K562 (cell line): ENCODE data around the gene PRR14L. TPM values are rescaled to one million over a fixed set of nuclear protein-coding genes. Genes with fewer than 3 reads are reported as not detected.

Experiments
- ATF1 ChIP-seq, 2 experiments: fragments of 450-650 bp in 1 of 2; IDR thresholded peaks; 2 replicates each; pipeline ENCODE4 v1.6.1; 2016; ENCODE audit warnings: missing compliant biosample characterization in 1 of 2, missing genetic modification characterization in 1 of 2
- CSDE1 ChIP-seq, 2 experiments: fragments of 450-650 bp; IDR thresholded peaks; 2 replicates each; pipeline ENCODE4 v1.6.1; 2016; ENCODE audit warnings: mild to moderate bottlenecking in 1 of 2
- EP400 ChIP-seq: fragments of 450-650 bp; IDR thresholded peaks from 2 replicates; pipeline ENCODE4 v1.6.1; 2017; ENCODE audit warnings: antibody characterized with exemption, mild to moderate bottlenecking, moderate library complexity
- FIP1L1 ChIP-seq: fragments of 200-400 bp; formaldehyde crosslinking; IDR thresholded peaks from 2 replicates; pipeline ENCODE4 v1.6.1; 2018; ENCODE audit warnings: mild to moderate bottlenecking, low read depth, low read length; ENCODE audit not compliant: poor library complexity, severe bottlenecking
- JUNB ChIP-seq: fragments of 450-650 bp; formaldehyde crosslinking; conservative IDR thresholded peaks from 2 replicates; pipeline ENCODE4 v1.4.0; 2020; ENCODE audit warnings: mild to moderate bottlenecking
- MTA1 ChIP-seq: fragments of 450-650 bp; IDR thresholded peaks from 2 replicates; pipeline ENCODE4 v1.6.1; 2017; ENCODE audit warnings: borderline replicate concordance
- NR2C2 ChIP-seq, 2 experiments: fragments of 200-800 bp in 1 of 2; sonication (Bioruptor generic) in 1 of 2; sonication (generic) in 1 of 2; formaldehyde crosslinking in 1 of 2; IDR thresholded peaks; 2 replicates each; pipeline versions ENCODE4 v1.6.1 to v1.8.0; 2016 to 2022; ENCODE audit warnings: mild to moderate bottlenecking in 1 of 2, missing compliant biosample characterization in 1 of 2, missing genetic modification characterization in 1 of 2, missing genetic modification reagents in 1 of 2
- NR4A1 ChIP-seq, 2 experiments: fragments of 250-450 bp in 1 of 2; fragments of 450-650 bp in 1 of 2; sonication (Bioruptor Pico) in 1 of 2; IDR thresholded peaks; 2 replicates each; pipeline versions ENCODE4 v1.4.0 to v1.6.1; 2016 to 2020; ENCODE audit warnings: mild to moderate bottlenecking in 2 of 2, missing compliant biosample characterization in 1 of 2, missing genetic modification characterization in 1 of 2, moderate library complexity in 1 of 2
- RBM17 ChIP-seq: fragments of 200-400 bp; formaldehyde crosslinking; IDR thresholded peaks from 2 replicates; pipeline ENCODE4 v1.6.1; 2017; ENCODE audit warnings: low read depth, mild to moderate bottlenecking, low read length, borderline replicate concordance
- TBP ChIP-seq: optimal IDR thresholded peaks from 2 replicates; pipeline ENCODE3; 2011; ENCODE audit warnings: low read depth, low read length, improper control_type of control experiment
- U2AF1 ChIP-seq: fragments of 200-400 bp; formaldehyde crosslinking; optimal IDR thresholded peaks from 2 replicates; pipeline ENCODE3; 2017; ENCODE audit warnings: mild to moderate bottlenecking, low read depth, low read length, moderate library complexity
- ZNF695 ChIP-seq: fragments of 450-650 bp; formaldehyde crosslinking; IDR thresholded peaks from 2 replicates; pipeline ENCODE4 v1.4.0; 2020; ENCODE audit warnings: mild to moderate bottlenecking, moderate library complexity
- ZSCAN32 ChIP-seq: fragments of 450-650 bp; formaldehyde crosslinking; IDR thresholded peaks from 2 replicates; pipeline ENCODE4 v1.4.0; 2020; ENCODE audit warnings: mild to moderate bottlenecking, moderate library complexity
- polyA plus RNA-seq, 8 experiments: library from polyadenylated mRNA; depleted of rRNA in 4 of 8; stranded (reverse) in 5 of 8; unstranded in 3 of 8; fragments of >200 nt; fragmentation: Nextera tagmentation in 2 of 8; fragmentation: Illumina TruSeq in 1 of 8; extraction: Ambion mirVana in 2 of 8; extraction: Trizol in 1 of 8; gene quantifications; 2 replicates each; pipeline versions ENCODE4 v1.2.1 to v1.2.3, GENCODE V29; 2011 to 2014; ENCODE audit warnings: inconsistent platforms in 1 of 8, missing spikeins in 1 of 8
- total RNA-seq, 7 experiments: library from RNA; depleted of rRNA in 6 of 7; stranded (reverse); fragments of >200 nt in 6 of 7; fragmentation: Illumina TruSeq in 2 of 7; extraction: Trizol in 2 of 7; gene quantifications; 2 replicates each; pipeline versions ENCODE4 v1.2.1 to v1.2.3, GENCODE V29; 2011 to 2021; ENCODE audit warnings: low replicate concordance in 1 of 7
- TF ChIP-seq, protein P1 (sequence below): fragments of 450-650 bp; IDR thresholded peaks from 2 replicates; pipeline ENCODE4 v1.6.1; 2014; ENCODE audit warnings: low read depth, mild to moderate bottlenecking, moderate library complexity, borderline replicate concordance
- TF ChIP-seq, protein P2 (sequence below): fragments of 250-450 bp; sonication (Bioruptor Pico); IDR thresholded peaks from 2 replicates; pipeline ENCODE4 v1.5.0; 2021; ENCODE audit warnings: mild to moderate bottlenecking, moderate library complexity
- TF ChIP-seq, protein P3 (sequence below): sonication (generic); formaldehyde crosslinking; IDR thresholded peaks from 2 replicates; pipeline ENCODE4 v1.8.0; 2022; ENCODE audit warnings: mild to moderate bottlenecking, missing genetic modification reagents

PRR14L gene
- total and polyA plus RNA-seq, 9 of the 15 experiments (the other 6 are each of a cell fraction or from before 2014, with no cell fraction given), result 2.8 to 36.3 (median 12.3) TPM

DNA sequence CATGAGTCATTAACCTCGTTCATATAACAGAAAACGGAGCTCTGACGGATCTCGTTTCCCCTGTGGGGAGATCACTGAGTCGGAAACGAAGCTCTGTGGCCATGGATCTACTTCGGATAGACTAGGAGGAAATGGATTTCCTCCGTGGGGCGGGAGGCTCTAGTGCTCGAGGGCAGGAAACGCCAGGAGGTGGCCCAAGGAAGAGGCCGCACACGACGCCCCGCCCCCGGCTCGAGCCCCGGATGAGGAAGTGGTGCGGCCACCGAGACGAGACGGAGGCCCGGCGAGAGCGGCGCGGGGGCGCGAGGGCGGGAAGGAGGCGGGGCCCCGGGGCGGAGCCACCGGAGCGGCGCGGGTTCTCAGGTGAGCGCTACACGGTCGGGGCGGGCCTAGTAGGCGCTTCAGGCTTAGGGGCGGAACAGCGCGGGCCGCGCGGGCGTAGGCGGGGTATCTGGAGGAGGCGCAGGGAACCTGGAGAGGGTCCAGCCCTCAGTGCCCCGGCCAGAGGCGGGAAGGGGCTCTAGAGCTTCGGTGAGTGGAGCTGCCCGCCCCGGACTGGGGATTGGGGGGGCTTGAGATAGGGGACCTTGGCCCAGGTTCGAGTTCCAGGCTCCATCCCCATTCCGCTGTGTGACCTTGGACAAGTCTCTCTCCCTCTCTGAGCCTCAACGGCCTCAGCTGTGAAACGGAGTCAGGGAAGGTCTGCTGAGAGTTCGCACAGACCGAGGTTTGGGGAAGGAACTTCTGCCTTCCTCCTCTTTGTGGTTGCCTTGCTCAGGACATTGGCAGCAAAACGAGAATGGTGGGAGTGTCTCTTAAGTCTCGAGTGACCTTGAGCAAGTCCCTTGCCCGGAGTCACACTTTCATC, 3.9 kb upstream of the PRR14L start, which contains the start of gene DEPDC5 (continued):
- TF ChIP-seq, protein P1, sequence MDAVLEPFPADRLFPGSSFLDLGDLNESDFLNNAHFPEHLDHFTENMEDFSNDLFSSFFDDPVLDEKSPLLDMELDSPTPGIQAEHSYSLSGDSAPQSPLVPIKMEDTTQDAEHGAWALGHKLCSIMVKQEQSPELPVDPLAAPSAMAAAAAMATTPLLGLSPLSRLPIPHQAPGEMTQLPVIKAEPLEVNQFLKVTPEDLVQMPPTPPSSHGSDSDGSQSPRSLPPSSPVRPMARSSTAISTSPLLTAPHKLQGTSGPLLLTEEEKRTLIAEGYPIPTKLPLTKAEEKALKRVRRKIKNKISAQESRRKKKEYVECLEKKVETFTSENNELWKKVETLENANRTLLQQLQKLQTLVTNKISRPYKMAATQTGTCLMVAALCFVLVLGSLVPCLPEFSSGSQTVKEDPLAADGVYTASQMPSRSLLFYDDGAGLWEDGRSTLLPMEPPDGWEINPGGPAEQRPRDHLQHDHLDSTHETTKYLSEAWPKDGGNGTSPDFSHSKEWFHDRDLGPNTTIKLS, result peak; percentile 27; the same call in 1 of the 2 replicates
- no peak for TF ChIP-seq RBM17
- no peak for TF ChIP-seq FIP1L1
- no peak for TF ChIP-seq ZNF695
- TF ChIP-seq, protein P2, sequence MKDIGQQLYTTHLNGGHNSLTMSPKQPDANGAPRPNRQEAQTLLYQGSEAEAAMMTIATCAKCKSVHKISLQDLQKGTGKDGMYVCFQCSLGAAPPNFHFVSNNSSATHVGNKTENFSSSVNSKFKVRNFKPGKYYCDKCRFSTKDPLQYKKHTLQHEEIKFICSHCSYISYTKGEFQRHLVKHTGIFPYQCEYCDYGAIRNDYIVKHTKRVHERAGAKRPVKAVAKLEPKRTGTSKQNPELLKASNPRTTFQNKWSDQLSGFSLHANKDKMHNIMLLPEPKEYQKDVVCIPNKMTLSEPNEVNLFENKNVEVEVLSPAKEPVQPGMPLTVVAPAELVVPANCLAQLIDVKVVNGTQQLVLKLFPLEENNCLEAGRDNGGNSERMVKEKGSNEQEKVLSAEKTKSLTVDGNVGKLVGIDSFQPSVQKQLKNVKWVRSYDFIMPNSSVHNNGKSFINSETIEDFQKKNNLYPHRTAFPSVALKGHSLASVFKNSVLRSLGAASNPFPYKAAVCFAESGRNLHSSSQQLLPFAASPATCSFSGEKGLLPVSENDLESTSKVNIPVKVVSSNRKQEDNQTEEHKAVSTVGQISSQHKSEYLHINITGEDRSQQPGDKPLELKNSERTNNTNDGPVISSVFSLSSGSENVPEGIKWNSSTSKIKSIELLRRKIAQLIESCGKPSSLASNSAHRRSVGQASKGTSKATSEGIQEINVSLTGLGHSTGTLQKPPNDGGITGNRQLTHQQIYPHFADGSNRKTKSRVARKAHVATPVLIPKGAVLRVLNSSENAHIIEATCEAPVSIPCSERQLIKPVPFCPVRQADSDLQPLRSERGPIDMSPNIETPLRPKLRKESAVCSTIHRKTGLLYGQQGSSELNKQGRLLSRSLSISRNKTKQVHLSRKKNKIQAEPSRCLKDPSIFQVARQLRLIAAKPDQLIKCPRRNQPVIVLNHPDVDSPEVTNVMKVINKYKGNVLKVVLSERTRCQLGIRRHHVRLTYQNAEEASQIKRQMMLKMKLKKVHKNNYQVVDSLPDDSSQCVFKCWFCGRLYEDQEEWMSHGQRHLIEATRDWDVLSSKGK, result no peak
- no peak for TF ChIP-seq ZSCAN32 (CRISPR knock-in tag)
- no peak for TF ChIP-seq NR4A1 (CRISPR knock-in tag; IDR thresholded peaks at IDR 0.05)
- TF ChIP-seq NR4A1 (tag; IDR thresholded peaks at IDR 0.05), result no peak
- peak; percentile 85 for TF ChIP-seq TBP
- TF ChIP-seq EP400, result peak; percentile 94
- TF ChIP-seq ATF1 (CRISPR knock-in tag; IDR thresholded peaks at IDR 0.05), result no peak
- peak; percentile 34 for TF ChIP-seq ATF1 (tag; IDR thresholded peaks at IDR 0.05)
- TF ChIP-seq, protein P3, sequence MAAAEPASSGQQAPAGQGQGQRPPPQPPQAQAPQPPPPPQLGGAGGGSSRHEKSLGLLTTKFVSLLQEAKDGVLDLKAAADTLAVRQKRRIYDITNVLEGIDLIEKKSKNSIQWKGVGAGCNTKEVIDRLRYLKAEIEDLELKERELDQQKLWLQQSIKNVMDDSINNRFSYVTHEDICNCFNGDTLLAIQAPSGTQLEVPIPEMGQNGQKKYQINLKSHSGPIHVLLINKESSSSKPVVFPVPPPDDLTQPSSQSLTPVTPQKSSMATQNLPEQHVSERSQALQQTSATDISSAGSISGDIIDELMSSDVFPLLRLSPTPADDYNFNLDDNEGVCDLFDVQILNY (CRISPR knock-in tag), result no peak
- no peak for TF ChIP-seq U2AF1
- TF ChIP-seq NR2C2 (CRISPR knock-in tag; IDR thresholded peaks at IDR 0.05), result no peak
- TF ChIP-seq NR2C2 (tag; IDR thresholded peaks at IDR 0.05), result peak; percentile 76
- TF ChIP-seq MTA1, result 0 out of 2 replicates have a peak, but pooled peaks have one; percentile 41
- TF ChIP-seq CSDE1 (IDR thresholded peaks at IDR 0.05), result no peak
- no peak for TF ChIP-seq JUNB (CRISPR knock-in tag)
